ENCODE measurements around the gene CD200.

DNA sequence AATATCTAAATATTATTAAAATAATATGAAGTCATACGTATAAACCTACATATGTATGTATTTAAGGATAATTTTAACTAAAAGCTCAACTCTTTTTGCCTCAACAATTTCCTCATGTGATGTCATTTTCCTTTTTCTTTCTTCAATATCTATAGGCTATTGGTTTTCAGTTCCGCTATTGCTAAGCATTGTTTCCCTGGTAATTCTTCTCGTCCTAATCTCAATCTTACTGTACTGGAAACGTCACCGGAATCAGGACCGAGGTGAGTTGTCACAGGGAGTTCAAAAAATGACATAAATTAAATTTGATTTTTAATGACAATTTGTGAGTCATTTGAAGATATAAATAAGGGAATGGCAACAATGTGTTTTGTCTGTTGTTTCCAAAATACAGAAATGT lies 16.6 kb downstream of the CD200 start:
- no peak for TF ChIP-seq POLR2A (IDR thresholded peaks at IDR 0.05; ENCODE audit: low read length)
- TF ChIP-seq GATA1 (IDR thresholded peaks at IDR 0.05; ENCODE audit: low read depth, low read length): no peak
